K562 (cell line): ENCODE data around the gene CHCHD6. TPM values are rescaled to one million over a fixed set of nuclear protein-coding genes. Genes with fewer than 3 reads are reported as not detected.
A peak's percentile ranks its signal among the peaks of the same experiment; 100 is the strongest.

ENCODE experiments used
- BCL6 ChIP-seq: fragments of 250-450 bp; sonication (Bioruptor Pico); IDR thresholded peaks from 2 replicates; pipeline ENCODE4 v1.4.0; 2020
- CHD1 ChIP-seq: fragments of 200-600 bp; sonication (generic); IDR thresholded peaks from one replicate; pipeline ENCODE4 v1.6.1; 2012; ENCODE audit warnings: mild to moderate bottlenecking, moderate library complexity, low read length, inconsistent platforms
- DDX20 ChIP-seq: fragments of 450-650 bp; IDR thresholded peaks from 2 replicates; pipeline ENCODE4 v1.6.1; 2016; ENCODE audit warnings: missing genetic modification characterization, low read depth, mild to moderate bottlenecking, missing compliant biosample characterization, moderate library complexity
- ETV1 ChIP-seq: fragments of 450-650 bp; conservative IDR thresholded peaks from 2 replicates; pipeline ENCODE4 v1.6.1; 2016; ENCODE audit warnings: missing genetic modification characterization, control low read depth, low read depth, missing compliant biosample characterization
- EWSR1 ChIP-seq: fragments of 450-650 bp; IDR thresholded peaks from 2 replicates; pipeline ENCODE4 v1.6.1; 2018; ENCODE audit warnings: borderline replicate concordance, mild to moderate bottlenecking, low read depth, moderate library complexity; ENCODE audit not compliant: partially characterized antibody
- EZH2 ChIP-seq: IDR thresholded peaks from 2 replicates; pipeline ENCODE4 v1.6.1; 2012; ENCODE audit warnings: low read depth, mild to moderate bottlenecking, inconsistent platforms, low read length, borderline replicate concordance
- FOXJ3 ChIP-seq: sonication (generic); formaldehyde crosslinking; IDR thresholded peaks from 2 replicates; pipeline ENCODE4 v1.4.0; 2020; ENCODE audit warnings: mild to moderate bottlenecking, missing genetic modification reagents
- HNRNPUL1 ChIP-seq: fragments of 200-400 bp; formaldehyde crosslinking; IDR thresholded peaks from 2 replicates; pipeline ENCODE4 v1.6.1; 2017; ENCODE audit warnings: low read length
- MEIS2 ChIP-seq: fragments of 450-650 bp; IDR thresholded peaks from 2 replicates; pipeline ENCODE4 v1.6.1; 2014; ENCODE audit warnings: mild to moderate bottlenecking; ENCODE audit not compliant: partially characterized antibody
- MYC ChIP-seq, 2 experiments: fragments of 250-450 bp in 1 of 2; sonication (Bioruptor Pico) in 1 of 2; IDR thresholded peaks; 2 replicates each; pipeline versions ENCODE4 v1.5.1 to v1.6.1; 2012 to 2021; ENCODE audit warnings: low read depth in 2 of 2, borderline replicate concordance in 1 of 2, improper control_type of control experiment in 1 of 2, low read length in 1 of 2, mild to moderate bottlenecking in 1 of 2, moderate library complexity in 1 of 2
- NFE2 ChIP-seq: IDR thresholded peaks from 2 replicates; pipeline ENCODE4 v1.6.1; 2014; ENCODE audit warnings: antibody characterized with exemption, low read depth
- NRF1 ChIP-seq, 2 experiments: fragments of 450-650 bp; IDR thresholded peaks in 1 of 2; conservative IDR thresholded peaks in 1 of 2; 2 replicates each; pipeline ENCODE4 v1.6.1; 2014; ENCODE audit warnings: mild to moderate bottlenecking in 2 of 2
- SP1 ChIP-seq: sonication (generic); formaldehyde crosslinking; IDR thresholded peaks from 2 replicates; pipeline ENCODE4 v1.8.1; 2022; ENCODE audit warnings: mild to moderate bottlenecking, missing genetic modification reagents
- TCF15 ChIP-seq: fragments of 250-450 bp; sonication (Bioruptor Pico); IDR thresholded peaks from 2 replicates; pipeline ENCODE4 v1.8.0; 2022; ENCODE audit warnings: moderate library complexity, mild to moderate bottlenecking, inconsistent platforms
- ZNF134 ChIP-seq: fragments of 250-450 bp; sonication (Bioruptor Pico); conservative IDR thresholded peaks from 2 replicates; pipeline ENCODE4 v1.4.0; 2020
- ZNF175 ChIP-seq: fragments of 200-800 bp; sonication (Bioruptor generic); IDR thresholded peaks from 2 replicates; pipeline ENCODE4 v1.6.1; 2016; ENCODE audit warnings: low read depth, mild to moderate bottlenecking, missing genetic modification characterization, missing compliant biosample characterization
- ZNF384 ChIP-seq: IDR thresholded peaks from 2 replicates; pipeline ENCODE4 v1.6.1; 2012; ENCODE audit warnings: low read depth, low read length, improper control_type of control experiment
- ZNF512 ChIP-seq: IDR thresholded peaks from 2 replicates; pipeline ENCODE4 v1.6.1; 2016; ENCODE audit warnings: missing genetic modification characterization, missing compliant biosample characterization
- polyA plus RNA-seq, 8 experiments: library from polyadenylated mRNA; depleted of rRNA in 4 of 8; stranded (reverse) in 5 of 8; unstranded in 3 of 8; fragments of >200 nt; fragmentation: Nextera tagmentation in 2 of 8; fragmentation: Illumina TruSeq in 1 of 8; extraction: Ambion mirVana in 2 of 8; extraction: Trizol in 1 of 8; gene quantifications; 2 replicates each; pipeline versions ENCODE4 v1.2.1 to v1.2.3, GENCODE V29; 2011 to 2014; ENCODE audit warnings: inconsistent platforms in 1 of 8, missing spikeins in 1 of 8
- total RNA-seq, 7 experiments: library from RNA; depleted of rRNA in 6 of 7; stranded (reverse); fragments of >200 nt in 6 of 7; fragmentation: Illumina TruSeq in 2 of 7; extraction: Trizol in 2 of 7; gene quantifications; 2 replicates each; pipeline versions ENCODE4 v1.2.1 to v1.2.3, GENCODE V29; 2011 to 2021; ENCODE audit warnings: low replicate concordance in 1 of 7
- TF ChIP-seq, protein P1 (sequence below): fragments of 250-450 bp; sonication (Bioruptor Pico); IDR thresholded peaks from 2 replicates; pipeline ENCODE4 v1.8.0; 2022; ENCODE audit warnings: moderate library complexity, mild to moderate bottlenecking, inconsistent platforms
- TF ChIP-seq, protein P2 (sequence below): fragments of 250-450 bp; sonication (Bioruptor Pico); IDR thresholded peaks from 2 replicates; pipeline ENCODE4 v1.8.0; 2022; ENCODE audit warnings: inconsistent platforms, mild to moderate bottlenecking, moderate library complexity, borderline replicate concordance
- TF ChIP-seq, protein P3 (sequence below): IDR thresholded peaks from 2 replicates; pipeline ENCODE4 v1.6.1; 2011; ENCODE audit warnings: borderline replicate concordance, low read depth, mild to moderate bottlenecking, moderate library complexity, low read length; ENCODE audit not compliant: insufficient read depth, poor library complexity, severe bottlenecking

CHCHD6 gene
- total and polyA plus RNA-seq, 9 of the 15 experiments (the other 6 are each of a cell fraction or from before 2014, with no cell fraction given), result 4.6 to 18.6 (median 10.9) TPM

- TF ChIP-seq ETV1 (tag) (peak; percentile 83), EWSR1 (no peak), FOXJ3 (no peak), ZNF512 (tag) (no peak), ZNF384 (no peak), SP1 (CRISPR knock-in tag) (no peak), MEIS2 (peak; percentile 77), MYC (IDR thresholded peaks at IDR 0.05; ENCODE audit: low read depth, low read length) (peak; percentile 81), MYC (CRISPR knock-in tag; IDR thresholded peaks at IDR 0.05; ENCODE audit: borderline replicate concordance, low read depth) (no peak), HNRNPUL1 (no peak), ZNF175 (CRISPR knock-in tag) (peak; percentile 32; the same call in 1 of the 2 replicates), EZH2 (no peak), TCF15 (CRISPR knock-in tag) (no peak), BCL6 (CRISPR knock-in tag) (no peak), NRF1 (conservative IDR thresholded peaks at IDR 0.05 in 1 of 2, IDR thresholded peaks at IDR 0.05 in 1 of 2) (peak; percentile 42 to 55; a peak in 3 of 4 replicates), DDX20 (no peak), ZNF134 (no peak), NFE2 (peak; percentile 88), CHD1 (no peak)
- TF ChIP-seq, protein P1, sequence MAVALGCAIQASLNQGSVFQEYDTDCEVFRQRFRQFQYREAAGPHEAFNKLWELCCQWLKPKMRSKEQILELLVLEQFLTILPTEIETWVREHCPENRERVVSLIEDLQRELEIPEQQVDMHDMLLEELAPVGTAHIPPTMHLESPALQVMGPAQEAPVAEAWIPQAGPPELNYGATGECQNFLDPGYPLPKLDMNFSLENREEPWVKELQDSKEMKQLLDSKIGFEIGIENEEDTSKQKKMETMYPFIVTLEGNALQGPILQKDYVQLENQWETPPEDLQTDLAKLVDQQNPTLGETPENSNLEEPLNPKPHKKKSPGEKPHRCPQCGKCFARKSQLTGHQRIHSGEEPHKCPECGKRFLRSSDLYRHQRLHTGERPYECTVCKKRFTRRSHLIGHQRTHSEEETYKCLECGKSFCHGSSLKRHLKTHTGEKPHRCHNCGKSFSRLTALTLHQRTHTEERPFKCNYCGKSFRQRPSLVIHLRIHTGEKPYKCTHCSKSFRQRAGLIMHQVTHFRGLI, result no peak
- TF ChIP-seq, protein P2, sequence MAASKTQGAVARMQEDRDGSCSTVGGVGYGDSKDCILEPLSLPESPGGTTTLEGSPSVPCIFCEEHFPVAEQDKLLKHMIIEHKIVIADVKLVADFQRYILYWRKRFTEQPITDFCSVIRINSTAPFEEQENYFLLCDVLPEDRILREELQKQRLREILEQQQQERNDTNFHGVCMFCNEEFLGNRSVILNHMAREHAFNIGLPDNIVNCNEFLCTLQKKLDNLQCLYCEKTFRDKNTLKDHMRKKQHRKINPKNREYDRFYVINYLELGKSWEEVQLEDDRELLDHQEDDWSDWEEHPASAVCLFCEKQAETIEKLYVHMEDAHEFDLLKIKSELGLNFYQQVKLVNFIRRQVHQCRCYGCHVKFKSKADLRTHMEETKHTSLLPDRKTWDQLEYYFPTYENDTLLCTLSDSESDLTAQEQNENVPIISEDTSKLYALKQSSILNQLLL (CRISPR knock-in tag), result no peak
- TF ChIP-seq, protein P3, sequence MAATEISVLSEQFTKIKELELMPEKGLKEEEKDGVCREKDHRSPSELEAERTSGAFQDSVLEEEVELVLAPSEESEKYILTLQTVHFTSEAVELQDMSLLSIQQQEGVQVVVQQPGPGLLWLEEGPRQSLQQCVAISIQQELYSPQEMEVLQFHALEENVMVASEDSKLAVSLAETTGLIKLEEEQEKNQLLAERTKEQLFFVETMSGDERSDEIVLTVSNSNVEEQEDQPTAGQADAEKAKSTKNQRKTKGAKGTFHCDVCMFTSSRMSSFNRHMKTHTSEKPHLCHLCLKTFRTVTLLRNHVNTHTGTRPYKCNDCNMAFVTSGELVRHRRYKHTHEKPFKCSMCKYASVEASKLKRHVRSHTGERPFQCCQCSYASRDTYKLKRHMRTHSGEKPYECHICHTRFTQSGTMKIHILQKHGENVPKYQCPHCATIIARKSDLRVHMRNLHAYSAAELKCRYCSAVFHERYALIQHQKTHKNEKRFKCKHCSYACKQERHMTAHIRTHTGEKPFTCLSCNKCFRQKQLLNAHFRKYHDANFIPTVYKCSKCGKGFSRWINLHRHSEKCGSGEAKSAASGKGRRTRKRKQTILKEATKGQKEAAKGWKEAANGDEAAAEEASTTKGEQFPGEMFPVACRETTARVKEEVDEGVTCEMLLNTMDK, result no peak
These were observed 204.8 kb downstream of the CHCHD6 start (continued) for GRCh38 chr3:126908752-126909275.
